CD14-positive monocyte (primary cell): ENCODE results near the gene CALML5. TPM values are rescaled to one million over a fixed set of nuclear protein-coding genes. Genes with fewer than 3 reads are reported as not detected.

Source experiments
- DNase-seq, 3 donors: peaks; one replicate each; pipeline ENCODE4 v3.0.0-alpha.2; 2011 to 2022
- H2AFZ ChIP-seq: 2 replicates; pipeline ENCODE4 v1.6.0; 2012; ENCODE audit warnings: mild to moderate bottlenecking, low read depth, low read length, inconsistent platforms; ENCODE audit not compliant: insufficient read depth, poor library complexity, severe bottlenecking
- H3K27ac ChIP-seq, 2 donors: 1 replicate in 1 of 2; 2 replicates in 1 of 2; pipeline ENCODE4 v1.5.1; 2012 to 2013; ENCODE audit warnings: low read length in 2 of 2, control low read depth in 1 of 2, inconsistent platforms in 1 of 2, low read depth in 1 of 2, mild to moderate bottlenecking in 1 of 2
- H3K27me3 ChIP-seq, 2 donors: one replicate each; pipeline versions ENCODE4 v1.6.0 to v1.6.1; 2011 to 2013; ENCODE audit warnings: low read length in 2 of 2; ENCODE audit not compliant: control insufficient read depth in 2 of 2, insufficient read depth in 2 of 2
- H3K36me3 ChIP-seq, 2 donors: replicated peaks in 1 of 2; 1 replicate in 1 of 2; 2 replicates in 1 of 2; pipeline versions ENCODE4 v1.5.1 to v1.6.1; 2012 to 2013; ENCODE audit warnings: low read length in 2 of 2, control low read depth in 1 of 2, inconsistent platforms in 1 of 2, mild to moderate bottlenecking in 1 of 2; ENCODE audit not compliant: insufficient read depth in 2 of 2, control insufficient read depth in 1 of 2
- H3K4me1 ChIP-seq, 2 donors: 1 replicate in 1 of 2; 2 replicates in 1 of 2; pipeline versions ENCODE4 v1.5.1 to v1.6.1; 2012 to 2013; ENCODE audit warnings: low read length in 2 of 2, control low read depth in 1 of 2, inconsistent platforms in 1 of 2, mild to moderate bottlenecking in 1 of 2, moderate library complexity in 1 of 2; ENCODE audit not compliant: insufficient read depth in 2 of 2, control insufficient read depth in 1 of 2
- H3K4me2 ChIP-seq: replicated peaks from 2 replicates; pipeline ENCODE3; 2012; ENCODE audit warnings: low read length, moderate library complexity, mild to moderate bottlenecking; ENCODE audit not compliant: poor library complexity, severe bottlenecking; ENCODE audit errors: extremely low read depth
- H3K4me3 ChIP-seq, 3 experiments: fragments of 200-600 bp in 1 of 3; sonication (generic) in 1 of 3; replicated peaks in 1 of 3; 1 replicate in 2 of 3; 2 replicates in 1 of 3; pipeline ENCODE4 v1.5.1; 2011 to 2013; ENCODE audit warnings: low read length in 3 of 3, mild to moderate bottlenecking in 3 of 3, control low read depth in 2 of 3, low read depth in 2 of 3, inconsistent platforms in 1 of 3, moderate library complexity in 1 of 3
- H3K79me2 ChIP-seq: 2 replicates; pipeline ENCODE4 v1.6.0; 2012; ENCODE audit warnings: mild to moderate bottlenecking, control low read depth, inconsistent platforms, low read length, moderate library complexity; ENCODE audit not compliant: insufficient read depth
- H3K9ac ChIP-seq: 2 replicates; pipeline ENCODE4 v1.6.0; 2017; ENCODE audit warnings: low read length, mild to moderate bottlenecking; ENCODE audit not compliant: insufficient read depth, poor library complexity, severe bottlenecking
- H3K9me3 ChIP-seq, 2 donors: replicated peaks in 1 of 2; 1 replicate in 1 of 2; 2 replicates in 1 of 2; pipeline versions ENCODE4 v1.5.1 to v1.6.1; 2012 to 2013; ENCODE audit warnings: low read length in 2 of 2, control low read depth in 1 of 2; ENCODE audit not compliant: control insufficient read depth in 1 of 2, insufficient read depth in 1 of 2
- H4K20me1 ChIP-seq: 2 replicates; pipeline ENCODE4 v1.6.0; 2012; ENCODE audit warnings: mild to moderate bottlenecking, low read length, control low read depth, moderate library complexity; ENCODE audit not compliant: insufficient read depth
- H3K27ac Mint-ChIP-seq, 7 donors: one replicate each; pipeline ENCODE4 v1.8.0; 2020; ENCODE audit warnings: mild to moderate bottlenecking in 7 of 7, mixed read lengths in 7 of 7, moderate library complexity in 6 of 7, inconsistent platforms in 2 of 7
- H3K27me3 Mint-ChIP-seq, 3 donors: one replicate each; pipeline ENCODE4 v1.8.0; 2021 to 2022; ENCODE audit warnings: low read depth in 3 of 3, mild to moderate bottlenecking in 3 of 3, mixed read lengths in 3 of 3, moderate library complexity in 3 of 3, inconsistent platforms in 1 of 3
- H3K36me3 Mint-ChIP-seq, 2 donors: one replicate each; pipeline ENCODE4 v1.8.0; 2020; ENCODE audit warnings: mixed read lengths in 2 of 2, inconsistent platforms in 1 of 2, mild to moderate bottlenecking in 1 of 2
- H3K4me1 Mint-ChIP-seq: one replicate; pipeline ENCODE4 v1.8.0; 2020; ENCODE audit warnings: mild to moderate bottlenecking, mixed read lengths
- H3K4me3 Mint-ChIP-seq, 2 donors: one replicate each; pipeline ENCODE4 v1.8.0; 2020; ENCODE audit warnings: mild to moderate bottlenecking in 2 of 2, mixed read lengths in 2 of 2, moderate library complexity in 1 of 2
- H3K9me3 Mint-ChIP-seq, 7 donors: one replicate each; pipeline ENCODE4 v1.8.0; 2020 to 2022; ENCODE audit warnings: mixed read lengths in 7 of 7, mild to moderate bottlenecking in 6 of 7, moderate library complexity in 6 of 7, inconsistent platforms in 2 of 7
- WGBS: methylation state at CpG from one replicate; pipeline ENCODE4 v1.1.5; 2013; ENCODE audit warnings: missing lambda C conversion rate; ENCODE audit not compliant: insufficient coverage; 5-methylcytosine and 5-hydroxymethylcytosine counted together
- intact Hi-C, 2 donors: fragments of 100-400 bp; cut with micrococcal nuclease; formaldehyde crosslinking; loops; one replicate each; pipeline versions ENCODE4 v1.15.0 to v1.15.1; 2023
- polyA plus RNA-seq, 3 donors: library from polyadenylated mRNA; depleted of rRNA in 1 of 3; unstranded in 2 of 3; stranded (reverse) in 1 of 3; fragments of 300-500 nt in 2 of 3; fragments of >200 nt in 1 of 3; fragmentation: Illumina TruSeq in 2 of 3; gene quantifications; 1 replicate in 2 of 3; 2 replicates in 1 of 3; pipeline ENCODE4 v1.2.3, GENCODE V29; 2012 to 2021
- TF ChIP-seq, protein P1 (sequence below): fragments of 200-600 bp; IDR thresholded peaks from one replicate; pipeline ENCODE4 v1.8.0; 2022; ENCODE audit warnings: antibody characterized with exemption, mild to moderate bottlenecking

The CALML5 gene
- polyA plus RNA-seq, 3 donors = not detected

DNA sequence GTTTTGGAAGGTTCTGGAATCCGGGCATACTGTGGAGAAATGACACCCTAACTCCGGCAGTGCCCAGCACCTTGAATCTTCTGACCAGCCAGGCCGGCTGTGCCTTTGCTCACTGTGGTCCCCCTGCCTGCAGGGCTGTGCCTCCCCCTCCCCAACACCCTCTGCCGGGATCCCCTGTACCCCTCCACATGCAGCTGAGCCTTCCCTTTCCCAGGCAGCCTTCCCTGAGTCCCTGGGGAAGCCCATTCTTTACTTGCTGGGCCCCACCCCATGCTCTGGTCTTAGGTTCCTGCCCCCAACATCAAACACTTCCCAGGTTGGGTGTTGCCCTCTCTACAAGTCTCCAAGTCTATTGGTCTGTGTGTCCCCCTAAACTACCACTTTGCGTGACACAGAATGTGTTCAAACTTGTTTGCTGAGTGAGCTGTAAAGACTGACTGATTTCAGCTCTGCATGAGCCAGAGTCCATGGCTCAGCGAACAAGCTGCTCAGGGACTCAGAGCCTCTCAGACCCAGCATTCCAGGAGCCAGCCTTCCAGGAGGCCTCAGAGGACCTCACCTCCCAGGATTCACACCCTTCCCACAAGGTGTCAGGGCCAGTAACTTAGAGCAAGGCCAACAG lies 31.6 kb downstream of the CALML5 start:
- no peaks in the 10 kb centered on the region for H4K20me1 ChIP-seq
- Mint-ChIP-seq H3K4me1 (no peaks in the 10 kb centered on the region), H3K9me3 (peaks cover 0 to 9% (median 4%) of the 10 kb centered on the region in 7 donors), H3K27ac (no peak overlapping the region), H3K4me3 (no peak overlapping the region), H3K27me3 (peaks cover 0 to 4% (median 0%) of the 10 kb centered on the region in 3 donors), H3K36me3 (no peaks in the 10 kb centered on the region)
- H3K4me1 ChIP-seq = no peaks in the 10 kb centered on the region
- TF ChIP-seq, protein P1, sequence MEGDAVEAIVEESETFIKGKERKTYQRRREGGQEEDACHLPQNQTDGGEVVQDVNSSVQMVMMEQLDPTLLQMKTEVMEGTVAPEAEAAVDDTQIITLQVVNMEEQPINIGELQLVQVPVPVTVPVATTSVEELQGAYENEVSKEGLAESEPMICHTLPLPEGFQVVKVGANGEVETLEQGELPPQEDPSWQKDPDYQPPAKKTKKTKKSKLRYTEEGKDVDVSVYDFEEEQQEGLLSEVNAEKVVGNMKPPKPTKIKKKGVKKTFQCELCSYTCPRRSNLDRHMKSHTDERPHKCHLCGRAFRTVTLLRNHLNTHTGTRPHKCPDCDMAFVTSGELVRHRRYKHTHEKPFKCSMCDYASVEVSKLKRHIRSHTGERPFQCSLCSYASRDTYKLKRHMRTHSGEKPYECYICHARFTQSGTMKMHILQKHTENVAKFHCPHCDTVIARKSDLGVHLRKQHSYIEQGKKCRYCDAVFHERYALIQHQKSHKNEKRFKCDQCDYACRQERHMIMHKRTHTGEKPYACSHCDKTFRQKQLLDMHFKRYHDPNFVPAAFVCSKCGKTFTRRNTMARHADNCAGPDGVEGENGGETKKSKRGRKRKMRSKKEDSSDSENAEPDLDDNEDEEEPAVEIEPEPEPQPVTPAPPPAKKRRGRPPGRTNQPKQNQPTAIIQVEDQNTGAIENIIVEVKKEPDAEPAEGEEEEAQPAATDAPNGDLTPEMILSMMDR = no peak
- 78% methylated on average over 5 of the region's 6 CpGs for WGBS
- H3K9ac ChIP-seq = no peak overlapping the region
- no peaks in the 10 kb centered on the region for H3K36me3 ChIP-seq
- no peak overlapping the region for H3K27ac ChIP-seq
- DNase-seq = no peak
- H3K27me3 ChIP-seq = no peaks in the 10 kb centered on the region
- peaks cover 0 to 5% of the 10 kb centered on the region in 2 donors for H3K9me3 ChIP-seq
- intact Hi-C loops = no loop called here
- no peak overlapping the region for H3K4me3 ChIP-seq
- no peak overlapping the region for H2AFZ ChIP-seq
- H3K4me2 ChIP-seq = no peak overlapping the region
- no peaks in the 10 kb centered on the region for H3K79me2 ChIP-seq

DNA sequence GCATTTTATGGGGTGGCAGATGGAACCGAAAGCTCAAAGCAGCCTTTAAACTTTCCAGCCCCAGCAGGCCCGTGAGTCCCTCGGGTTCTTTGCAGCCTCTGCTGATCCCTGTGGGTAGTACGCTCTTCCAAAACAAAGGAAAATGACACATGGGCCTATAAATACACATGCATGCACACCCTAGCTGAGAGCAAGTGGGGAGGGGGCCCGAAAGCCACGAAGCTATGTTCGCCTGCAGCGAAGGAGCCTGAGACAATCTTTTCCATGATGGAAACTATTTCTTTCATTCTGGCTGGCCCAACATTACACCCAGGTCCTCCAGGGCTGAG lies 32.2 kb downstream of the CALML5 start:
- 100% methylated on average over 2 of the region's 8 CpGs for WGBS
- H3K4me3 Mint-ChIP-seq = no peak overlapping the region
- H3K9ac ChIP-seq = no peak overlapping the region
- no peaks in the 10 kb centered on the region for H4K20me1 ChIP-seq
- H3K4me3 ChIP-seq = no peak overlapping the region
- H3K27ac ChIP-seq = no peak overlapping the region
- no peak overlapping the region for H3K4me2 ChIP-seq
- H3K4me1 ChIP-seq = no peaks in the 10 kb centered on the region
- H3K27me3 ChIP-seq = no peaks in the 10 kb centered on the region
- no peak overlapping the region for H2AFZ ChIP-seq
- DNase-seq = no peak
- no peaks in the 10 kb centered on the region for H3K36me3 Mint-ChIP-seq
- peaks cover under 1% of the 10 kb centered on the region for H3K4me1 Mint-ChIP-seq
- no peaks in the 10 kb centered on the region for H3K79me2 ChIP-seq
- no peak overlapping the region for H3K27ac Mint-ChIP-seq
- intact Hi-C loops = no loop called here
- TF ChIP-seq, protein P1 = no peak
- peaks cover 0 to 9% (median 4%) of the 10 kb centered on the region in 7 donors for H3K9me3 Mint-ChIP-seq
- peaks cover 0 to 4% (median 0%) of the 10 kb centered on the region in 3 donors for H3K27me3 Mint-ChIP-seq
- H3K9me3 ChIP-seq = peaks cover 0 to 5% of the 10 kb centered on the region in 2 donors
- no peaks in the 10 kb centered on the region for H3K36me3 ChIP-seq
